Mucosa of rectum (tissue), 2 donors: Measurements from ENCODE around the gene PDE6A.

Experiments used
- H3K27ac ChIP-seq, 2 donors: one replicate each; pipeline ENCODE4 v1.7.0; 2013; ENCODE audit warnings: inconsistent platforms in 2 of 2, low read depth in 2 of 2, low read length in 2 of 2
- H3K27me3 ChIP-seq, 2 donors: one replicate each; pipeline ENCODE4 v1.7.0; 2013; ENCODE audit warnings: low read length in 2 of 2; ENCODE audit not compliant: control insufficient read depth in 2 of 2, insufficient read depth in 2 of 2
- H3K36me3 ChIP-seq, 2 donors: one replicate each; pipeline ENCODE4 v1.7.0; 2013; ENCODE audit warnings: low read length in 2 of 2; ENCODE audit not compliant: control insufficient read depth in 2 of 2, insufficient read depth in 2 of 2
- H3K4me1 ChIP-seq, 2 donors: one replicate each; pipeline ENCODE4 v1.7.0; 2013; ENCODE audit warnings: low read length in 2 of 2, mild to moderate bottlenecking in 1 of 2; ENCODE audit not compliant: control insufficient read depth in 2 of 2, insufficient read depth in 2 of 2
- H3K4me3 ChIP-seq, 2 donors: one replicate each; pipeline ENCODE4 v1.7.0; 2013; ENCODE audit warnings: low read length in 2 of 2
- H3K9ac ChIP-seq, 2 donors: one replicate each; pipeline ENCODE4 v1.7.0; 2013; ENCODE audit warnings: low read length in 2 of 2, low read depth in 1 of 2, mild to moderate bottlenecking in 1 of 2
- H3K9me3 ChIP-seq, 2 donors: one replicate each; pipeline ENCODE4 v1.7.0; 2013; ENCODE audit warnings: low read length in 2 of 2; ENCODE audit not compliant: control insufficient read depth in 2 of 2
- donor health status: healthy.
- donor health status: Normal muscosa, but diverticular disease.

Gene PDE6A

GRCh38 chr5:149809931-149810691, 134.5 kb downstream of the PDE6A start:
- no peaks in the 10 kb centered on the region for H3K27me3 ChIP-seq
- no peak overlapping the region for H3K4me3 ChIP-seq
- peaks cover 0 to 2% of the 10 kb centered on the region in 2 donors for H3K36me3 ChIP-seq
- no peak overlapping the region for H3K9ac ChIP-seq
- peaks cover 3 to 8% of the 10 kb centered on the region in 2 donors for H3K4me1 ChIP-seq
- H3K9me3 ChIP-seq, result no peaks in the 10 kb centered on the region
- H3K27ac ChIP-seq, result no peak overlapping the region

GRCh38 chr5:149808264-149808982, 136.2 kb downstream of the PDE6A start:
- no peak overlapping the region for H3K4me3 ChIP-seq
- peaks cover 3 to 9% of the 10 kb centered on the region in 2 donors for H3K4me1 ChIP-seq
- H3K27ac ChIP-seq, result no peak overlapping the region

More at GRCh38 chr5:149808264-149808982, 136.2 kb downstream of the PDE6A start:
- no peaks in the 10 kb centered on the region for H3K27me3 ChIP-seq
- H3K9me3 ChIP-seq, result no peaks in the 10 kb centered on the region
- H3K9ac ChIP-seq, result no peak overlapping the region
- peaks cover 0 to 2% of the 10 kb centered on the region in 2 donors for H3K36me3 ChIP-seq
